Prostate gland (tissue), 2 donors: ENCODE measurements around the gene GOLIM4.

Source experiments
- CTCF ChIP-seq, 4 experiments: fragments of 200-600 bp in 2 of 4; fragments of 450-650 bp in 2 of 4; sonication (generic) in 2 of 4; IDR thresholded peaks; 1 replicate in 3 of 4; 2 replicates in 1 of 4; pipeline ENCODE4 v1.5.1; 2016 to 2019; ENCODE audit warnings: antibody characterized with exemption in 4 of 4, mild to moderate bottlenecking in 2 of 4, moderate library complexity in 2 of 4
- POLR2A ChIP-seq: fragments of 450-650 bp; IDR thresholded peaks from one replicate; pipeline ENCODE4 v1.6.1; 2016; ENCODE audit warnings: antibody characterized with exemption, mild to moderate bottlenecking

GRCh38 chr3:168085491-168086119 is 10.1 kb downstream of the GOLIM4 start:
- TF ChIP-seq CTCF (IDR thresholded peaks at IDR 0.05) (no peak), POLR2A (no peak)
